Sigmoid colon (tissue), 7 donors: ENCODE measurements around the gene ENPP6. TPM values are rescaled to one million over a fixed set of nuclear protein-coding genes. Genes with fewer than 3 reads are reported as not detected.

Experiments
- DNase-seq: peaks from one replicate; pipeline ENCODE4 v3.0.0-alpha.2; 2019
- H3K27ac ChIP-seq, 4 donors: fragments of 200-600 bp; sonication (generic); one replicate each; pipeline ENCODE4 v1.5.1; 2016 to 2019; ENCODE audit warnings: mild to moderate bottlenecking in 1 of 4
- H3K27me3 ChIP-seq, 3 donors: fragments of 200-600 bp; sonication (generic); one replicate each; pipeline ENCODE4 v1.5.1; 2019; ENCODE audit warnings: mild to moderate bottlenecking in 1 of 3
- H3K36me3 ChIP-seq, 4 donors: fragments of 200-600 bp; sonication (generic); one replicate each; pipeline ENCODE4 v1.5.1; 2016 to 2019
- H3K4me1 ChIP-seq, 4 donors: fragments of 200-600 bp; sonication (generic); one replicate each; pipeline ENCODE4 v1.5.1; 2017 to 2019
- H3K4me3 ChIP-seq, 4 donors: fragments of 200-600 bp; sonication (generic); one replicate each; pipeline ENCODE4 v1.5.1; 2017 to 2019; ENCODE audit warnings: mild to moderate bottlenecking in 2 of 4, moderate library complexity in 1 of 4
- H3K9me3 ChIP-seq, 4 donors: fragments of 200-600 bp in 3 of 4; sonication (generic) in 3 of 4; one replicate each; pipeline versions ENCODE4 v1.5.1 to v1.6.1; 2013 to 2019
- CTCF ChIP-seq, 4 experiments: fragments of 450-650 bp in 3 of 4; fragments of 200-600 bp in 1 of 4; IDR thresholded peaks; one replicate each; pipeline ENCODE4 v1.5.1; 2016 to 2019; ENCODE audit warnings: antibody characterized with exemption in 4 of 4, mild to moderate bottlenecking in 3 of 4, moderate library complexity in 2 of 4
- EP300 ChIP-seq, 4 donors: sonication (generic); formaldehyde crosslinking; IDR thresholded peaks; one replicate each; pipeline ENCODE4 v1.6.1; 2017; ENCODE audit warnings: antibody characterized with exemption in 4 of 4
- POLR2A ChIP-seq, 2 donors: fragments of 450-650 bp; IDR thresholded peaks; one replicate each; pipeline ENCODE4 v1.6.1; 2016; ENCODE audit warnings: antibody characterized with exemption in 2 of 2, mild to moderate bottlenecking in 2 of 2, moderate library complexity in 2 of 2
- POLR2AphosphoS5 ChIP-seq, 4 donors: sonication (generic); formaldehyde crosslinking; IDR thresholded peaks; one replicate each; pipeline ENCODE4 v1.6.1; 2017; ENCODE audit warnings: antibody characterized with exemption in 4 of 4
- WGBS, 2 donors: extraction: QIAGEN DNeasy Blood & Tissue Kit; methylation state at CpG; one replicate each; pipeline ENCODE4 v1.1.7; 2013; 5-methylcytosine and 5-hydroxymethylcytosine counted together
- intact Hi-C: fragments of 100-400 bp; cut with DNase I; formaldehyde crosslinking; loops from one replicate; pipeline ENCODE4 v1.15.1; 2023
- polyA plus RNA-seq, 3 donors: library from polyadenylated mRNA; stranded (reverse); fragments of 200-250 nt; gene quantifications; one replicate each; pipeline ENCODE4 v1.2.3, GENCODE V29; 2013
- total RNA-seq, 4 donors: library from RNA; depleted of rRNA; stranded (reverse); fragments of >200 nt; gene quantifications; one replicate each; pipeline ENCODE4 v1.1.0, GENCODE V29; 2016
- donor health status: healthy with polysubstance abuse.
- donor health status: Bipolar disorder and iron deficiency.
- donor health status: healthy.

The ENPP6 gene
- total and polyA plus RNA-seq, 7 donors = under 0.01 to 0.66 (median 0.31) TPM

GRCh38 chr4:184232975-184233374 is 15.3 kb upstream of the ENPP6 start:
- Histone ChIP-seq H3K4me1 (no peaks in the 10 kb centered on the region), H3K4me3 (no peak overlapping the region), H3K9me3 (no peaks in the 10 kb centered on the region), H3K27me3 (peaks cover 0 to 4% (median 0%) of the 10 kb centered on the region in 3 donors), H3K36me3 (no peaks in the 10 kb centered on the region), H3K27ac (no peak overlapping the region)
- intact Hi-C loops = no loop called here
- TF ChIP-seq POLR2AphosphoS5 (IDR thresholded peaks at IDR 0.05) (no peak), CTCF (IDR thresholded peaks at IDR 0.05) (no peak), POLR2A (IDR thresholded peaks at IDR 0.05) (no peak), EP300 (IDR thresholded peaks at IDR 0.05) (no peak)
- no peak for DNase-seq
- WGBS, 2 donors = 48 to 73% methylated on average over 4 of the region's 4 CpGs

GRCh38 chr4:184232202-184232601 is 14.5 kb upstream of the ENPP6 start:
- H3K9me3 ChIP-seq = no peaks in the 10 kb centered on the region
- H3K4me3 ChIP-seq = no peak overlapping the region
- WGBS, 2 donors = 35 to 68% methylated on average over 1 of the region's 1 CpG
- DNase-seq = no peak
- no peak for TF ChIP-seq EP300 (IDR thresholded peaks at IDR 0.05)
- no peak for TF ChIP-seq CTCF (IDR thresholded peaks at IDR 0.05)
- TF ChIP-seq POLR2A (IDR thresholded peaks at IDR 0.05) = no peak
- no peak for TF ChIP-seq POLR2AphosphoS5 (IDR thresholded peaks at IDR 0.05)
- intact Hi-C loops = no loop called here
- H3K27me3 ChIP-seq = peaks cover 0 to 4% (median 0%) of the 10 kb centered on the region in 3 donors
- no peaks in the 10 kb centered on the region for H3K4me1 ChIP-seq
- no peaks in the 10 kb centered on the region for H3K36me3 ChIP-seq
- no peak overlapping the region for H3K27ac ChIP-seq

GRCh38 chr4:184231573-184231972 is 13.9 kb upstream of the ENPP6 start:
- intact Hi-C loops = no loop called here
- WGBS, 2 donors = 89 to 94% methylated on average over 2 of the region's 2 CpGs
- H3K4me1 ChIP-seq = no peaks in the 10 kb centered on the region

GRCh38 chr4:184228056-184228705 is 10.5 kb upstream of the ENPP6 start:
- H3K27ac ChIP-seq = no peak overlapping the region
- H3K9me3 ChIP-seq = no peaks in the 10 kb centered on the region
- WGBS, 2 donors = 77 to 83% methylated on average over 7 of the region's 7 CpGs
- TF ChIP-seq EP300 (IDR thresholded peaks at IDR 0.05) = no peak
- no peak for TF ChIP-seq POLR2A (IDR thresholded peaks at IDR 0.05)
- no peak for TF ChIP-seq CTCF (IDR thresholded peaks at IDR 0.05)
- no peak for TF ChIP-seq POLR2AphosphoS5 (IDR thresholded peaks at IDR 0.05)
- H3K36me3 ChIP-seq = no peaks in the 10 kb centered on the region
- H3K4me3 ChIP-seq = no peak overlapping the region
- H3K4me1 ChIP-seq = no peaks in the 10 kb centered on the region
- DNase-seq = no peak
- peaks cover 0 to 4% (median 0%) of the 10 kb centered on the region in 3 donors for H3K27me3 ChIP-seq
- intact Hi-C loops = no loop called here

More at GRCh38 chr4:184231573-184231972, 13.9 kb upstream of the ENPP6 start:
- Histone ChIP-seq H3K4me3 (no peak overlapping the region), H3K27me3 (peaks cover 0 to 4% (median 0%) of the 10 kb centered on the region in 3 donors), H3K27ac (no peak overlapping the region), H3K36me3 (no peaks in the 10 kb centered on the region), H3K9me3 (no peaks in the 10 kb centered on the region)
- no peak for DNase-seq
- no peak for TF ChIP-seq POLR2A (IDR thresholded peaks at IDR 0.05)
- TF ChIP-seq POLR2AphosphoS5 (IDR thresholded peaks at IDR 0.05) = no peak
- TF ChIP-seq EP300 (IDR thresholded peaks at IDR 0.05) = no peak
- TF ChIP-seq CTCF (IDR thresholded peaks at IDR 0.05) = no peak

GRCh38 chr4:184216515-184216914 is 1.2 kb downstream of the ENPP6 start:
- no peaks in the 10 kb centered on the region for H3K27me3 ChIP-seq
- intact Hi-C loops = no loop called here
- no peak overlapping the region for H3K4me3 ChIP-seq
- DNase-seq = no peak
- TF ChIP-seq EP300 (IDR thresholded peaks at IDR 0.05) (no peak), POLR2A (IDR thresholded peaks at IDR 0.05) (no peak), POLR2AphosphoS5 (IDR thresholded peaks at IDR 0.05) (no peak), CTCF (IDR thresholded peaks at IDR 0.05) (no peak)
- H3K36me3 ChIP-seq = no peaks in the 10 kb centered on the region
- no peaks in the 10 kb centered on the region for H3K4me1 ChIP-seq
- no peaks in the 10 kb centered on the region for H3K9me3 ChIP-seq
- WGBS, 2 donors = 74 to 82% methylated on average over 8 of the region's 8 CpGs
- H3K27ac ChIP-seq = no peak overlapping the region
